Retina (tissue), 1 donor: ENCODE measurements around the gene PGLYRP2.

Source experiments
- DNase-seq: peaks from one replicate; pipeline ENCODE4 v3.0.0-alpha.2; 2016

PGLYRP2 gene

GRCh38 chr19:15422296-15423075 lies 56.8 kb downstream of the PGLYRP2 start:
- no peak for DNase-seq

DNA sequence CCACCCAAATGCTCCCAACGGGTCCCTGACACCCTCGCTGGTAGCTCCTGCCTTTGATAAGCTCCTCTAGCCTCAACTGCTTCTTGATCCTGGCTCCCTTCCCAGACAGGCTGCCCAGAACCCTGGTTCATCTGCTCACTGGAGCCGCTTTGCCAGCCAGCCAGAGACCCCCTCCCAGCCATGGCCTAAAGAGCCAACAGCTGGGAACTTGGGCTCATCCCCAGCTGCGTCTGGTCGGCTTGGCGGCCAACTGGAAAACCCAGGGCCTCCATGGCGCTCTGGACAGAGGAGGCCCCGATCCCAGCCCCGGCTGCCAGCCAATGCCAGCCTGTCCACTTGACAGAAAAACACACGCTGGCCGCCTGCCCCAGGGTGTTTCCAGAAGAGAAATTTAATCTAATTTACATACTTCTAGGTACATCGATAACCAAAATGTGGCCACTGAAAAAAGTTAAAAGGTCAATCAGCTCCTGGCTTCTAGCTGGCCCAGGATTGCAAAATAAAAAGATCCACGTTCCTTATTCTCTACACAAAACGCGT lies 57.5 kb downstream of the PGLYRP2 start:
- DNase-seq, result no peak

GRCh38 chr19:15421136-15421695 lies 58.1 kb downstream of the PGLYRP2 start:
- DNase-seq, result no peak

DNA sequence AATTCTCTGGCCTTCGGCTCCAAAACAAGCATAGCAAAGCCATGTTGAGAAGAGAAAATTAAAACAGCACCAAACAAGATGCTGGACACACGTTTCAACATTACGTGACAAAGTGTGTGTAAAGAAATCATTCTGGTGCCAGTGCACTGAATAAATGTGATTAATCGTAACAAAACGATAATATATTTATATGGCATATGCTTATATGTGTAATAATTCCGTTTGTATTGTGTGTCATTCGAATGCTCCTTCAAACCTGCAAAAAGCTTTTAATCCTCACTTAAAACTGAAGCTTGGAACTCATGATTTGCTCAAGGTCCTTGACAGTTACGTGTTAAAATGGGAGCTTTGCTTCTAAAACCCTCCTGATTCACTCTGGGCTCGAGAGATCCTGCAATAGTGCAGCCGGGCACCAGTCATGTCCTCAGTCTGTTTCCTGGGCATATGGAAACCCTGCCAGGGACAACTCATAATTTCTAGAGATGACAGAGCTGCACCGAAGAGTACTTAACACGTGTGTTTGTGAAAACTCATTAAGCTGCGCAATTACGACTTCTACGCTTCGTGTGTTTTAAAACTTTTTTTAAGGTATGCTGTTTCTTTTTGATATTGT lies 59.8 kb downstream of the PGLYRP2 start:
- DNase-seq, result no peak
